Panc1 (cell line): ENCODE measurements around the gene MMP3. TPM values are rescaled to one million over a fixed set of nuclear protein-coding genes. Genes with fewer than 3 reads are reported as not detected.

Source experiments
- ATAC-seq: fragments of 200-7000 bp; cut with Tn5 transposase; 2 replicates; pipeline ENCODE4 v1.9.1; 2020; ENCODE audit warnings: mild to moderate bottlenecking, moderate library complexity
- BruUV-seq: library from RNA; stranded (reverse); fragments of 400-500 nt; replicated peaks from 2 replicates; lab custom pipeline; 2021; lab: Mats Ljungman, UMichigan
- CTCF ChIA-PET: fragments of 300-600 bp; sonication (Branson Sonifier 250); formaldehyde crosslinking; loops from one replicate; lab custom pipeline; 2022; ENCODE audit warnings: antibody characterized with exemption; lab: Charles Lee
- POLR2A ChIA-PET: fragments of 300-600 bp; sonication (Branson Sonifier 250); formaldehyde crosslinking; loops from one replicate; lab custom pipeline; 2022; ENCODE audit warnings: antibody characterized with exemption; lab: Charles Lee
- DNase-seq: peaks from one replicate; pipeline ENCODE4 v3.0.0-alpha.2; 2010; ENCODE audit warnings: low read depth, low spot score
- H3K27ac ChIP-seq: 2 replicates; pipeline ENCODE4 v1.5.1; 2011; ENCODE audit warnings: mild to moderate bottlenecking, low read length, inconsistent platforms
- H3K27me3 ChIP-seq: fragments of 200-500 bp; sonication (Bioruptor generic); 2 replicates; pipeline ENCODE4 v1.6.0; 2014; ENCODE audit warnings: low read length, inconsistent platforms; ENCODE audit not compliant: control insufficient read depth, insufficient read depth
- H3K36me3 ChIP-seq: fragments of 200-500 bp; sonication (Bioruptor generic); 2 replicates; pipeline ENCODE4 v1.5.1; 2014; ENCODE audit warnings: inconsistent platforms, mild to moderate bottlenecking, low read length, moderate library complexity; ENCODE audit not compliant: control insufficient read depth, insufficient read depth
- H3K4me1 ChIP-seq: 2 replicates; pipeline ENCODE4 v1.5.1; 2011; ENCODE audit warnings: inconsistent platforms, mild to moderate bottlenecking, low read length, moderate library complexity; ENCODE audit not compliant: control insufficient read depth, insufficient read depth
- H3K4me3 ChIP-seq, 2 experiments: 2 replicates each; pipeline ENCODE4 v1.5.1; 2011 to 2012; ENCODE audit warnings: low read depth in 2 of 2, low read length in 2 of 2, mild to moderate bottlenecking in 2 of 2, inconsistent platforms in 1 of 2, moderate library complexity in 1 of 2
- H3K9me3 ChIP-seq: fragments of 200-500 bp; sonication (Bioruptor generic); 2 replicates; pipeline ENCODE4 v1.5.1; 2014; ENCODE audit warnings: low read depth, mild to moderate bottlenecking, inconsistent platforms, low read length, moderate library complexity; ENCODE audit not compliant: control insufficient read depth, insufficient read depth
- TCF7L2 ChIP-seq: IDR thresholded peaks from 2 replicates; pipeline ENCODE4 v1.6.1; 2011; ENCODE audit warnings: mild to moderate bottlenecking, low read depth, low read length, inconsistent platforms
- in situ Hi-C: cut with HindIII; loops from 2 replicates; pipeline ENCODE4 v1.10.0; 2016; ENCODE audit warnings: low sequenced_read_pairs, low pct_unique_long_range_greater_than_20kb
- intact Hi-C: fragments of 100-400 bp; cut with micrococcal nuclease; formaldehyde crosslinking; loops from one replicate; pipeline ENCODE4 v1.10.0; 2022; ENCODE audit not compliant: unreplicated experiment
- total RNA-seq: library from RNA; stranded (reverse); gene quantifications from one replicate; pipeline ENCODE4 v1.2.1, GENCODE V29; 2021; ENCODE audit not compliant: unreplicated experiment
- TF ChIP-seq, protein P1 (sequence below), 2 experiments: IDR thresholded peaks; 2 replicates each; pipeline ENCODE4 v1.6.1; 2011 to 2012; ENCODE audit warnings: low read depth in 2 of 2, control low read depth in 1 of 2, low read length in 1 of 2, mild to moderate bottlenecking in 1 of 2, moderate library complexity in 1 of 2; ENCODE audit not compliant: insufficient read depth in 1 of 2
- TF ChIP-seq, protein P2 (sequence below): fragments of 450-650 bp; IDR thresholded peaks from 2 replicates; pipeline ENCODE4 v1.5.1; 2017; ENCODE audit warnings: mild to moderate bottlenecking

MMP3 gene
- total RNA-seq, 1 experiment from 2014 or later, result not detected

- ChIA-PET POLR2A (no interaction called here), CTCF (no interaction called here)
- no peak overlapping the region for H3K4me3 ChIP-seq
- ATAC-seq (no peak), DNase-seq (no peak)
- intact Hi-C loops, result loop anchor here (1.0 to 5.0 kb wide), 2 partner anchors 112 to 227 kb away; no protein-coding TSS in a partner anchor
- TF ChIP-seq, protein P1, sequence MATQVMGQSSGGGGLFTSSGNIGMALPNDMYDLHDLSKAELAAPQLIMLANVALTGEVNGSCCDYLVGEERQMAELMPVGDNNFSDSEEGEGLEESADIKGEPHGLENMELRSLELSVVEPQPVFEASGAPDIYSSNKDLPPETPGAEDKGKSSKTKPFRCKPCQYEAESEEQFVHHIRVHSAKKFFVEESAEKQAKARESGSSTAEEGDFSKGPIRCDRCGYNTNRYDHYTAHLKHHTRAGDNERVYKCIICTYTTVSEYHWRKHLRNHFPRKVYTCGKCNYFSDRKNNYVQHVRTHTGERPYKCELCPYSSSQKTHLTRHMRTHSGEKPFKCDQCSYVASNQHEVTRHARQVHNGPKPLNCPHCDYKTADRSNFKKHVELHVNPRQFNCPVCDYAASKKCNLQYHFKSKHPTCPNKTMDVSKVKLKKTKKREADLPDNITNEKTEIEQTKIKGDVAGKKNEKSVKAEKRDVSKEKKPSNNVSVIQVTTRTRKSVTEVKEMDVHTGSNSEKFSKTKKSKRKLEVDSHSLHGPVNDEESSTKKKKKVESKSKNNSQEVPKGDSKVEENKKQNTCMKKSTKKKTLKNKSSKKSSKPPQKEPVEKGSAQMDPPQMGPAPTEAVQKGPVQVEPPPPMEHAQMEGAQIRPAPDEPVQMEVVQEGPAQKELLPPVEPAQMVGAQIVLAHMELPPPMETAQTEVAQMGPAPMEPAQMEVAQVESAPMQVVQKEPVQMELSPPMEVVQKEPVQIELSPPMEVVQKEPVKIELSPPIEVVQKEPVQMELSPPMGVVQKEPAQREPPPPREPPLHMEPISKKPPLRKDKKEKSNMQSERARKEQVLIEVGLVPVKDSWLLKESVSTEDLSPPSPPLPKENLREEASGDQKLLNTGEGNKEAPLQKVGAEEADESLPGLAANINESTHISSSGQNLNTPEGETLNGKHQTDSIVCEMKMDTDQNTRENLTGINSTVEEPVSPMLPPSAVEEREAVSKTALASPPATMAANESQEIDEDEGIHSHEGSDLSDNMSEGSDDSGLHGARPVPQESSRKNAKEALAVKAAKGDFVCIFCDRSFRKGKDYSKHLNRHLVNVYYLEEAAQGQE (IDR thresholded peaks at IDR 0.05; ENCODE audit: insufficient read depth in 1 of 2, low read depth in 2 of 2, low read length in 1 of 2), result no peak
- H3K36me3 ChIP-seq, result no peaks in the 10 kb centered on the region
- no peaks in the 10 kb centered on the region for H3K9me3 ChIP-seq
- in situ Hi-C loops, result no loop called here
- H3K4me1 ChIP-seq, result peaks cover 6% of the 10 kb centered on the region
- peaks cover 25% of the 10 kb centered on the region for H3K27me3 ChIP-seq
- no peak overlapping the region for H3K27ac ChIP-seq
- BruUV-seq, result no TSS peak
These were observed 13.2 kb downstream of the MMP3 start for GRCh38 chr11:102830001-102830727.

DNA sequence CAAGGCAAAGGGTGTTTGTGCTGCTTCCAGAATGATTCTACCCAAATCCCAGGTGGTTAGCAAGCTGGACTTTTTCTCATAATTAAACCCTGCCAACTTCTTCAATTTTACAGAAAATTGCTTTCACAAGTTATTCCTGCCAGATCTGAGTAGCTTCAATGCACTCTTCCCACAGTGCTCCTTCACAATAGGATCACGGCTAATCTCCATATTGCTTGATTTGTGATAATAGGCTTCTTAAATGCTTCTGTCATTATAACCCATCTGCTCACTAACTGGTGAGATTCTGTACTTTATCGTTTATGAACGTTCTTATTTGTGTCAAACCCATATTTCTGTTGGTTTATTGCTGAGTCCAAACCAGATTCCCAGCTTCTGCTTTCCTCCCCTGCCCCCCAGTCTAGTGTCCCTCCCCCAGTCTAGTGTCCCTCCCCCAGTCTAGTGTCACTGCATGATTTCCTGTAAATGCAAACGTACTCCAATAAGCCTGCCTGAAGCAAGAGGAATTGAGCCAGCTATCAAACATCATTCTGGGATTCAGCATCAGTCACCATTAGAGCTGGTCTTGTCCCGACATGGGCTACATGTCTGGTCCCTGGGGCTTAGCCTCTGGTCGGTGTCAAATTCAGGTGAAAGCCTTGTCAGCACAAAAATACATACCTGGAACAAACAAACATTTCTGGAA, 14.0 kb downstream of the MMP3 start:
- intact Hi-C loops, result no loop called here
- Histone ChIP-seq H3K27me3 (peaks cover 26% of the 10 kb centered on the region), H3K9me3 (no peaks in the 10 kb centered on the region), H3K4me3 (no peak overlapping the region), H3K36me3 (no peaks in the 10 kb centered on the region), H3K27ac (no peak overlapping the region), H3K4me1 (peaks cover 6% of the 10 kb centered on the region)
- in situ Hi-C loops, result no loop called here
- ATAC-seq, result no peak
- no peak for DNase-seq
- CTCF ChIA-PET, result no interaction called here
- TF ChIP-seq, protein P1 (IDR thresholded peaks at IDR 0.05; ENCODE audit: insufficient read depth in 1 of 2, low read depth in 2 of 2, low read length in 1 of 2), result no peak
- TF ChIP-seq, protein P2, sequence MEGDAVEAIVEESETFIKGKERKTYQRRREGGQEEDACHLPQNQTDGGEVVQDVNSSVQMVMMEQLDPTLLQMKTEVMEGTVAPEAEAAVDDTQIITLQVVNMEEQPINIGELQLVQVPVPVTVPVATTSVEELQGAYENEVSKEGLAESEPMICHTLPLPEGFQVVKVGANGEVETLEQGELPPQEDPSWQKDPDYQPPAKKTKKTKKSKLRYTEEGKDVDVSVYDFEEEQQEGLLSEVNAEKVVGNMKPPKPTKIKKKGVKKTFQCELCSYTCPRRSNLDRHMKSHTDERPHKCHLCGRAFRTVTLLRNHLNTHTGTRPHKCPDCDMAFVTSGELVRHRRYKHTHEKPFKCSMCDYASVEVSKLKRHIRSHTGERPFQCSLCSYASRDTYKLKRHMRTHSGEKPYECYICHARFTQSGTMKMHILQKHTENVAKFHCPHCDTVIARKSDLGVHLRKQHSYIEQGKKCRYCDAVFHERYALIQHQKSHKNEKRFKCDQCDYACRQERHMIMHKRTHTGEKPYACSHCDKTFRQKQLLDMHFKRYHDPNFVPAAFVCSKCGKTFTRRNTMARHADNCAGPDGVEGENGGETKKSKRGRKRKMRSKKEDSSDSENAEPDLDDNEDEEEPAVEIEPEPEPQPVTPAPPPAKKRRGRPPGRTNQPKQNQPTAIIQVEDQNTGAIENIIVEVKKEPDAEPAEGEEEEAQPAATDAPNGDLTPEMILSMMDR, result no peak
- TF ChIP-seq TCF7L2, result no peak
- POLR2A ChIA-PET, result no interaction called here
- no TSS peak for BruUV-seq
